HepG2 (cell line): ENCODE measurements around the gene MYH9. TPM values are rescaled to one million over a fixed set of nuclear protein-coding genes. Genes with fewer than 3 reads are reported as not detected.

Experiments
- AFF4 ChIP-seq: sonication (generic); formaldehyde crosslinking; IDR thresholded peaks from 2 replicates; pipeline ENCODE4 v1.4.0; 2020; ENCODE audit warnings: missing genetic modification reagents
- BCL3 ChIP-seq: sonication (generic); formaldehyde crosslinking; IDR thresholded peaks from 2 replicates; pipeline ENCODE4 v1.5.1; 2020; ENCODE audit warnings: mild to moderate bottlenecking, missing genetic modification reagents, moderate library complexity
- DNMT3B ChIP-seq: conservative IDR thresholded peaks from 2 replicates; pipeline ENCODE4 v1.6.1; 2016; ENCODE audit warnings: missing biosample characterization, control low read depth
- DPF2 ChIP-seq: sonication (generic); formaldehyde crosslinking; IDR thresholded peaks from 2 replicates; pipeline ENCODE4 v1.4.0; 2020; ENCODE audit warnings: mild to moderate bottlenecking, low read depth, missing genetic modification reagents, borderline replicate concordance
- ETV6 ChIP-seq: sonication (generic); formaldehyde crosslinking; conservative IDR thresholded peaks from 2 replicates; pipeline ENCODE4 v1.4.0; 2020; ENCODE audit warnings: missing genetic modification reagents
- HOXD1 ChIP-seq: sonication (generic); formaldehyde crosslinking; IDR thresholded peaks from 2 replicates; pipeline ENCODE4 v1.5.0; 2020; ENCODE audit warnings: missing genetic modification reagents
- ISL2 ChIP-seq: sonication (generic); formaldehyde crosslinking; IDR thresholded peaks from 2 replicates; pipeline ENCODE4 v1.5.0; 2020; ENCODE audit warnings: missing genetic modification reagents
- JUND ChIP-seq: sonication (generic); formaldehyde crosslinking; IDR thresholded peaks from 2 replicates; pipeline ENCODE4 v1.8.0; 2022; ENCODE audit warnings: mild to moderate bottlenecking, missing genetic modification reagents
- KLF16 ChIP-seq, 2 experiments: sonication (generic) in 1 of 2; formaldehyde crosslinking in 1 of 2; IDR thresholded peaks; 2 replicates each; pipeline versions ENCODE4 v1.6.1 to v1.8.0; 2016 to 2023; ENCODE audit warnings: missing genetic modification reagents in 2 of 2, missing compliant biosample characterization in 1 of 2
- MAFG ChIP-seq: sonication (generic); formaldehyde crosslinking; IDR thresholded peaks from 2 replicates; pipeline ENCODE4 v1.5.1; 2020; ENCODE audit warnings: mild to moderate bottlenecking, missing genetic modification reagents
- RCOR2 ChIP-seq: IDR thresholded peaks from 2 replicates; pipeline ENCODE4 v1.6.1; 2016; ENCODE audit warnings: missing biosample characterization, missing genetic modification reagents
- SAFB2 ChIP-seq: sonication (generic); formaldehyde crosslinking; IDR thresholded peaks from 2 replicates; pipeline ENCODE4 v1.5.1; 2020; ENCODE audit warnings: missing genetic modification reagents, low read depth, mild to moderate bottlenecking, borderline replicate concordance
- SMYD3 ChIP-seq: sonication (generic); formaldehyde crosslinking; IDR thresholded peaks from 2 replicates; pipeline ENCODE4 v1.8.1; 2023; ENCODE audit warnings: mild to moderate bottlenecking, missing genetic modification reagents
- SNAI1 ChIP-seq: sonication (generic); formaldehyde crosslinking; IDR thresholded peaks from 2 replicates; pipeline ENCODE4 v1.5.0; 2020; ENCODE audit warnings: mild to moderate bottlenecking, missing genetic modification reagents, borderline replicate concordance
- SUZ12 ChIP-seq: fragments of 150-350 bp; IDR thresholded peaks from 2 replicates; pipeline ENCODE4 v1.6.1; 2014; ENCODE audit warnings: low read depth, low read length
- TAF1 ChIP-seq: sonication (generic); formaldehyde crosslinking; IDR thresholded peaks from 2 replicates; pipeline ENCODE4 v1.4.0; 2020; ENCODE audit warnings: missing genetic modification reagents
- ZNF275 ChIP-seq: sonication (generic); formaldehyde crosslinking; IDR thresholded peaks from 2 replicates; pipeline ENCODE4 v1.8.0; 2022; ENCODE audit warnings: missing genetic modification reagents, mild to moderate bottlenecking, inconsistent platforms, borderline replicate concordance
- ZNF350 ChIP-seq: sonication (generic); formaldehyde crosslinking; IDR thresholded peaks from 2 replicates; pipeline ENCODE4 v1.4.0; 2020; ENCODE audit warnings: mild to moderate bottlenecking, low read depth, missing genetic modification reagents, borderline replicate concordance
- ZNF589 ChIP-seq: sonication (generic); formaldehyde crosslinking; conservative IDR thresholded peaks from 2 replicates; pipeline ENCODE4 v1.8.0; 2022; ENCODE audit warnings: mild to moderate bottlenecking, moderate library complexity, missing genetic modification reagents
- ZNF780A ChIP-seq: sonication (generic); formaldehyde crosslinking; IDR thresholded peaks from 2 replicates; pipeline ENCODE4 v1.8.0; 2022; ENCODE audit warnings: mild to moderate bottlenecking, missing genetic modification reagents, moderate library complexity
- ZNF800 ChIP-seq: sonication (generic); formaldehyde crosslinking; IDR thresholded peaks from 2 replicates; pipeline ENCODE4 v1.4.0; 2020; ENCODE audit warnings: missing genetic modification reagents
- polyA plus RNA-seq, 8 experiments: library from polyadenylated mRNA; depleted of rRNA in 3 of 8; stranded (reverse) in 7 of 8; unstranded in 1 of 8; fragments of >200 nt; fragmentation: Illumina TruSeq in 4 of 8; extraction: Trizol in 4 of 8; gene quantifications; 2 replicates each; pipeline versions ENCODE4 v1.2.1 to v1.2.3, GENCODE V29; 2011 to 2016; ENCODE audit warnings: low read depth in 4 of 8, missing spikeins in 1 of 8, mixed read lengths in 1 of 8; ENCODE audit not compliant: insufficient read depth in 1 of 8
- total RNA-seq, 5 experiments: library from RNA; depleted of rRNA; stranded (reverse); fragments of >200 nt; fragmentation: Illumina TruSeq; extraction: Trizol; gene quantifications; 2 replicates each; pipeline ENCODE4 v1.2.3, GENCODE V29; 2016; ENCODE audit warnings: low read depth in 1 of 5

The MYH9 gene
- total and polyA plus RNA-seq, 2 of the 13 experiments (the other 11 are each of a cell fraction or from before 2014, with no cell fraction given) = 50.7 to 98.5 TPM

GRCh38 chr22:36409911-36410756, 22.4 kb upstream of the MYH9 start (continued):
- no peak; the same call in 1 of the 2 replicates for TF ChIP-seq AFF4 (CRISPR knock-in tag)
- TF ChIP-seq ISL2 (CRISPR knock-in tag) = peak; percentile 61
- TF ChIP-seq ETV6 (CRISPR knock-in tag) = no peak
- TF ChIP-seq DNMT3B = no peak
- TF ChIP-seq SMYD3 (CRISPR knock-in tag) = no peak
- peak; percentile 94 for TF ChIP-seq TAF1 (CRISPR knock-in tag)
- peak; percentile 59; the same call in 1 of the 2 replicates for TF ChIP-seq BCL3
- TF ChIP-seq JUND (CRISPR knock-in tag) = no peak
- peak; percentile 77 for TF ChIP-seq ZNF350 (CRISPR knock-in tag)
- TF ChIP-seq KLF16 (CRISPR knock-in tag; IDR thresholded peaks at IDR 0.05) = peak in 1 of 2 experiments; percentile 51; a peak in 1 of 4 replicates
- no peak; the same call in 1 of the 2 replicates for TF ChIP-seq SNAI1 (CRISPR knock-in tag)
- no peak for TF ChIP-seq SAFB2 (CRISPR knock-in tag)
- no peak for TF ChIP-seq MAFG
- 0 out of 2 replicates have a peak, but pooled peaks have one; percentile 56 for TF ChIP-seq ZNF589 (CRISPR knock-in tag)
- TF ChIP-seq ZNF275 (CRISPR knock-in tag) = no peak
- 0 out of 2 replicates have a peak, but pooled peaks have one; percentile 35 for TF ChIP-seq ZNF800 (CRISPR knock-in tag)
- TF ChIP-seq SUZ12 = no peak
- TF ChIP-seq HOXD1 (CRISPR knock-in tag) = no peak
- no peak; the same call in 1 of the 2 replicates for TF ChIP-seq ZNF780A
- TF ChIP-seq DPF2 (CRISPR knock-in tag) = 0 out of 2 replicates have a peak, but pooled peaks have one; percentile 20
- TF ChIP-seq RCOR2 (CRISPR knock-in tag) = no peak
